ENCODE measurements around the gene NCKAP5. TPM values are rescaled to one million over a fixed set of nuclear protein-coding genes. Genes with fewer than 3 reads are reported as not detected.

The NCKAP5 gene
- total RNA-seq, 1 donor from 2014 or later = 8.8 TPM

DNA sequence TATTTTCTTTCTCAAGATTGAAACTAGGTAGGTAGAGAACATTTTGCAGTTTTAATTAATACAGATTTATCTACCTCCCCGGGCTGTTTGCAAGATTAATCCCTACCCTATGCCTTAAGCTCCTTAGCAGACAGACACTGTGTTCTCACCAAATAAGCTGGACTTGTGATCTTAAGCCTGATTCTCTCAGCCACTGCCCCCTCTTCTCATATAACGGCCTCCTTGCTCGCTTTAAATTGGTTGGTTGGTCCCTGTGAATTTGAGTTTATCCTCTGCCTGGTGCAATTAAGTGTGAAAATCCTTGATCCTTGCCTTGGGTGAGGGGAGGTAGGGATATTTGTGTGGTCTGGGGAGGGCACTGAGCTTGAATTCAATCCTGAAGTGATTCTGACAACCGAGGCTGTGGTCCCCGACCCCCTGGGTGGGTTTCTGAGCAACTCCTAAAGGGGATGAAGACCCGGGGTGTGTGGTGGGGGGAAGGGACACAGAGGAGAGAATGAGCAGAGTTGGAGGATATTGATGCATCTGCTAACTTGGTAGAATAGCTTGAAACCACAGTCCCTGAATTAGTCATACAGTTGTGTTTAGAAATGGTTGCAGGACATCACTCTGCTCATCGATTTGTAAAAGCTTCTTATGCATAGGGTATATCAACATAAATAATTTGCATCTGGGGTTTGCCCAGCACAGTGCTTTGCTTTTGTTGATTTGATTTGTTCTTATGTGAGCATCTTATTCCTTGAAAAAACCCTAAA lies 36.9 kb upstream of the NCKAP5 start:
- Histone ChIP-seq H3K27ac (no peak overlapping the region), H3K4me3 (no peak overlapping the region), H3K27me3 (no peaks in the 10 kb centered on the region), H3K9me3 (no peaks in the 10 kb centered on the region), H3K36me3 (no peaks in the 10 kb centered on the region), H3K4me1 (peaks cover 21% of the 10 kb centered on the region)
- TF ChIP-seq, protein P1, sequence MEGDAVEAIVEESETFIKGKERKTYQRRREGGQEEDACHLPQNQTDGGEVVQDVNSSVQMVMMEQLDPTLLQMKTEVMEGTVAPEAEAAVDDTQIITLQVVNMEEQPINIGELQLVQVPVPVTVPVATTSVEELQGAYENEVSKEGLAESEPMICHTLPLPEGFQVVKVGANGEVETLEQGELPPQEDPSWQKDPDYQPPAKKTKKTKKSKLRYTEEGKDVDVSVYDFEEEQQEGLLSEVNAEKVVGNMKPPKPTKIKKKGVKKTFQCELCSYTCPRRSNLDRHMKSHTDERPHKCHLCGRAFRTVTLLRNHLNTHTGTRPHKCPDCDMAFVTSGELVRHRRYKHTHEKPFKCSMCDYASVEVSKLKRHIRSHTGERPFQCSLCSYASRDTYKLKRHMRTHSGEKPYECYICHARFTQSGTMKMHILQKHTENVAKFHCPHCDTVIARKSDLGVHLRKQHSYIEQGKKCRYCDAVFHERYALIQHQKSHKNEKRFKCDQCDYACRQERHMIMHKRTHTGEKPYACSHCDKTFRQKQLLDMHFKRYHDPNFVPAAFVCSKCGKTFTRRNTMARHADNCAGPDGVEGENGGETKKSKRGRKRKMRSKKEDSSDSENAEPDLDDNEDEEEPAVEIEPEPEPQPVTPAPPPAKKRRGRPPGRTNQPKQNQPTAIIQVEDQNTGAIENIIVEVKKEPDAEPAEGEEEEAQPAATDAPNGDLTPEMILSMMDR (IDR thresholded peaks at IDR 0.05) = no peak
- no peak for TF ChIP-seq POLR2AphosphoS5 (IDR thresholded peaks at IDR 0.05; ENCODE audit: insufficient read depth in 1 of 2, low read depth in 1 of 2)
- no peak for TF ChIP-seq POLR2A (IDR thresholded peaks at IDR 0.05)
- intact Hi-C loops (cut with DNase I) = no loop called here
- DNase-seq (ENCODE audit: extremely low spot score in 2 of 2) = no peak

DNA sequence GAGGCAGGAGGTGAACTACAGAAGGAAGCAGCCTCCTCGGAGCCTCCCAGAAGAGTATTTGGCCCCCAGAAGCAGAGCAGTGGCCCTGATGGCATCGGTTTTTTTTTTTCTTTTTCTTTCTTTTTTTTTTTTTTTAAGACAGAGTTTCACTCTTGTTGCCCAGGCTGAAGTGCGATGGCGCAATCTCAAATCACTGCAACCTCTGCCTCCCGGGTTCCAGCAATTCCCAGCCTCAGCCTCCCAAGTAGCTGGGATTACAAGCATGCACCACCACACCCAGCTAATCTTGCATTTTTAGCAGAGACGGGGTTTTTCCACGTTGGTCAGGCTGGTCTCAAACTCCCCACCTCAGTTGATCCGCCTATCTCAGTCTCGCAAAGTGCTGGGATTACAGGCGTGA lies 34.8 kb upstream of the NCKAP5 start:
- Histone ChIP-seq H3K27ac (no peak overlapping the region), H3K4me1 (peaks cover 21% of the 10 kb centered on the region), H3K27me3 (no peaks in the 10 kb centered on the region), H3K36me3 (no peaks in the 10 kb centered on the region), H3K4me3 (no peak overlapping the region), H3K9me3 (no peaks in the 10 kb centered on the region)
- TF ChIP-seq, protein P1 (IDR thresholded peaks at IDR 0.05) = no peak
- TF ChIP-seq POLR2A (IDR thresholded peaks at IDR 0.05) (no peak), POLR2AphosphoS5 (IDR thresholded peaks at IDR 0.05; ENCODE audit: insufficient read depth in 1 of 2, low read depth in 1 of 2) (no peak)
- intact Hi-C loops (cut with DNase I) = no loop called here
- DNase-seq (ENCODE audit: extremely low spot score in 2 of 2) = no peak

DNA sequence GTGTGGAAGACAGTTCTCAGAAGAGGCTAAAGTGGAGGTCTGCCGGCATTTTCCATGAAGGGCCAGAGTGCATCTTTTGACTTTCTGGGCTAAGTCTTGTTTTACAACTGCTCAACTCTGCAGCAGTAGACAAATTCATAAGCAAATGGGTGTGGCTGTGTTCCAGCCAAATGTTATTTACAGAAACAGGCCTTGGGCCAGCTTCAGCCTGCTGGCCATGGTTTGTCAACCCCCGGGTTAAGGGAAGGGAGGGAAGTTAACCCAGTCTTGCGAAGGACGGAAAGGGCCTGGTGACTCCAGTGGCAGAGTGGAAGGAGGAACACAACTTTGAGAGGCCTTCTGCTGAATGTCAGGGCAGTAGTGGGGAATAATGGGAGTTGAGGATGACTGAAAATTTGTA lies 34.3 kb upstream of the NCKAP5 start:
- H3K27me3 ChIP-seq = no peaks in the 10 kb centered on the region
- H3K4me3 ChIP-seq = no peak overlapping the region
- intact Hi-C loops (cut with DNase I) = no loop called here
- H3K27ac ChIP-seq = no peak overlapping the region
- TF ChIP-seq, protein P1 (IDR thresholded peaks at IDR 0.05) = no peak
- TF ChIP-seq POLR2A (IDR thresholded peaks at IDR 0.05) (no peak), POLR2AphosphoS5 (IDR thresholded peaks at IDR 0.05; ENCODE audit: insufficient read depth in 1 of 2, low read depth in 1 of 2) (no peak)
- no peak for DNase-seq (ENCODE audit: extremely low spot score in 2 of 2)
- no peaks in the 10 kb centered on the region for H3K9me3 ChIP-seq
- H3K4me1 ChIP-seq = peaks cover 21% of the 10 kb centered on the region
- H3K36me3 ChIP-seq = no peaks in the 10 kb centered on the region

DNA sequence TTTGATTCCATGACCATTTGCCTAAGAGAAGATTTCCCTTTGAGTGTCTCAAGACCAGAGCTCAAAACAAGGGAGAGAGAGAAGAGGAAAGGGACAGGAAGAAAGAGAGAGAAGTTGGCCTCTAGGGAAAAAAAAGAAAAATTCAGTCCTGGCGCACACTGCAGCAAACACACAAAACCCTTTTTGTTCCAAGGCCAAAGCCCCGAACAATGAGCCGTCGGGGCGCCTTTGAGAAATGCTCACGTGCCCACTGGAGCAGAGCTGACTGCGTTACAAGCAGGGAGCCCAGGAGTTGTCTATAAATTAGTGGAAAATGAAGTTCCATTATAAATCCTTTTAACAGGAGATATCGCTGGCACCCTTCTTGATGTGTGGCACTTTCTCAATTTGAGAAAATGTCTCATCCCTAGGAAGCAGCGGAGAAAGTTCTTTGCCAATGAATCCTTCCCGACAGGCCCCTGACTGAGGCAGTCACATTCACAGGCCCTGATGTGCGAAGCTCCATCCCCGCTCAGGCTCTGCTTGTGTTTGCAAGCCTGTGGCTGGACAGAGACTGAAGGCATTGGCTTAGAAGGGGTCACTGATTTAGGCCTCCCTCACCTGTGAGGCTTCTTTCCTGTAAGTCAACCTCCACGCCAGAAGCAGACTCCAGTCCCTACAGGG lies 32.1 kb upstream of the NCKAP5 start:
- intact Hi-C loops (cut with DNase I) = no loop called here
- TF ChIP-seq POLR2A (IDR thresholded peaks at IDR 0.05) (no peak), POLR2AphosphoS5 (IDR thresholded peaks at IDR 0.05; ENCODE audit: insufficient read depth in 1 of 2, low read depth in 1 of 2) (no peak)
- TF ChIP-seq, protein P1 (IDR thresholded peaks at IDR 0.05) = no peak
- H3K9me3 ChIP-seq = no peaks in the 10 kb centered on the region
- H3K27ac ChIP-seq = no peak overlapping the region
- H3K4me3 ChIP-seq = no peak overlapping the region
- H3K4me1 ChIP-seq = peaks cover 21% of the 10 kb centered on the region
- DNase-seq (ENCODE audit: extremely low spot score in 2 of 2) = no peak
- H3K36me3 ChIP-seq = no peaks in the 10 kb centered on the region
- no peaks in the 10 kb centered on the region for H3K27me3 ChIP-seq

DNA sequence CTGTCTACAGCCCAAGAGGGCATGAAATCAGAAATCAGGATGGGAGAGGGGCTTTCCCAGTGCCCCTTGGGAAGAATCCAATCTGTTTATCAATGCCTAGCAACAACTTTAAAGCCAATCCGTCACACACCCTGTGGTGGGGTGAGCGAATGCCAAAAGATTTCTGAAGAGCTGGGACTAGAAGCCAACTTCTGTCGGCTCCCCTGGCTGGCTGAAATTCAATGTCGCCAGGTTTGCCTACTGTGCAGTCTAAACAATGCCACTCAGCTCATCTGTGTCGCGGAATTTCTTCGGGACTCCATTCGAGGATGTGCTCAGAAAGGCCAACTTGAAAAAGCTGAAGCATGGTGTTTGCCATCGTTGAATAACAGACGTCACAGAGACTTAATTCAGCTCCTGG lies 31.5 kb upstream of the NCKAP5 start:
- Histone ChIP-seq H3K36me3 (no peaks in the 10 kb centered on the region), H3K27ac (no peak overlapping the region), H3K4me1 (peaks cover 21% of the 10 kb centered on the region), H3K27me3 (no peaks in the 10 kb centered on the region), H3K9me3 (no peaks in the 10 kb centered on the region), H3K4me3 (no peak overlapping the region)
- TF ChIP-seq POLR2A (IDR thresholded peaks at IDR 0.05) (no peak), POLR2AphosphoS5 (IDR thresholded peaks at IDR 0.05; ENCODE audit: insufficient read depth in 1 of 2, low read depth in 1 of 2) (no peak)
- TF ChIP-seq, protein P1 (IDR thresholded peaks at IDR 0.05) = no peak
- intact Hi-C loops (cut with DNase I) = no loop called here
- no peak for DNase-seq (ENCODE audit: extremely low spot score in 2 of 2)

All from vagina (tissue), 2 donors.